ENCODE data around the gene KRTAP10-1.
"Not testable (repeated sequence)": the region's sequence is repeated elsewhere in the genome, so short reads cannot be mapped to it uniquely, and the experiment has no call there.

The KRTAP10-1 gene

GRCh38 chr21:44506279-44507255, 33.4 kb downstream of the KRTAP10-1 start:
- TF ChIP-seq, protein P1, sequence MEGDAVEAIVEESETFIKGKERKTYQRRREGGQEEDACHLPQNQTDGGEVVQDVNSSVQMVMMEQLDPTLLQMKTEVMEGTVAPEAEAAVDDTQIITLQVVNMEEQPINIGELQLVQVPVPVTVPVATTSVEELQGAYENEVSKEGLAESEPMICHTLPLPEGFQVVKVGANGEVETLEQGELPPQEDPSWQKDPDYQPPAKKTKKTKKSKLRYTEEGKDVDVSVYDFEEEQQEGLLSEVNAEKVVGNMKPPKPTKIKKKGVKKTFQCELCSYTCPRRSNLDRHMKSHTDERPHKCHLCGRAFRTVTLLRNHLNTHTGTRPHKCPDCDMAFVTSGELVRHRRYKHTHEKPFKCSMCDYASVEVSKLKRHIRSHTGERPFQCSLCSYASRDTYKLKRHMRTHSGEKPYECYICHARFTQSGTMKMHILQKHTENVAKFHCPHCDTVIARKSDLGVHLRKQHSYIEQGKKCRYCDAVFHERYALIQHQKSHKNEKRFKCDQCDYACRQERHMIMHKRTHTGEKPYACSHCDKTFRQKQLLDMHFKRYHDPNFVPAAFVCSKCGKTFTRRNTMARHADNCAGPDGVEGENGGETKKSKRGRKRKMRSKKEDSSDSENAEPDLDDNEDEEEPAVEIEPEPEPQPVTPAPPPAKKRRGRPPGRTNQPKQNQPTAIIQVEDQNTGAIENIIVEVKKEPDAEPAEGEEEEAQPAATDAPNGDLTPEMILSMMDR (IDR thresholded peaks at IDR 0.05; ENCODE audit: extremely low read depth, insufficient read depth, missing control alignments) = no peak
- in situ Hi-C loops (cut with MboI; ENCODE audit: low pct_unique_long_range_greater_than_20kb, low sequenced_read_pairs, unreplicated experiment) = loop anchor here (5.0 to 25.0 kb wide), 2 partner anchors 286 to 431 kb away; partner anchors contain the start of gene SLX9
- DNase-seq (ENCODE audit: low spot score) = no peak

DNA sequence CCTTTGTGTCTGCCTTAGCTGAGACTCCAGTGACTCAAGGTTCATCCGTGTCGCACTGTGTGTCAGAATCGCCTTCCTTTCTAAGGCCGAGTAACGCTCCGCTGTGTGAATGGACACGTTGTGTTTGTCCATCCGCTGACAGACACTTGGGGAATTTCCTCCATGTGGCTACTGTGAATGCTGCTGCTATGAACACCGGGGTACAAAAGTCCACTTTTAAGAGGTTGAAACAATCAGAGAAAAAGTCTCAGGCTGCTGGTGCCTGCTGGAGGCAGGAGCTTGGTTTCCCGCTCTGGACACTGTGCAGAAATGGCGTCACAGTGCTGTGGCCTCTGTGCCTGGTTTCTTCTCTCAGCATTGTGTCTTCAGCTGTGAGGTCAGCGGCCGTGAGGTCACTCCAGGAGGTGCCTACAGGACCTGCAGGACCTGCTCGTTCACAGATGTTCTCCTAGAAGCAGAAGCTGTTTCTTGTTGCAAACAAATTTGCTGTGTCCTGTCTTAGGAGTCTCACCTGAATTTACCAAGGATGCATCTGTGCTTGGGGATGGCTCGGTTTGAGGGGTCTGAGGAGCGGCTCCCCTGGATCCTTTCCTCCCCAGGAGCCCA, 34.2 kb downstream of the KRTAP10-1 start:
- DNase-seq (ENCODE audit: low spot score) = no peak
- TF ChIP-seq, protein P1 (IDR thresholded peaks at IDR 0.05; ENCODE audit: extremely low read depth, insufficient read depth, missing control alignments) = no peak
- in situ Hi-C loops (cut with MboI; ENCODE audit: low pct_unique_long_range_greater_than_20kb, low sequenced_read_pairs, unreplicated experiment) = loop anchor here (5.0 to 25.0 kb wide), 2 partner anchors 287 to 432 kb away; partner anchors contain the start of gene SLX9

DNA sequence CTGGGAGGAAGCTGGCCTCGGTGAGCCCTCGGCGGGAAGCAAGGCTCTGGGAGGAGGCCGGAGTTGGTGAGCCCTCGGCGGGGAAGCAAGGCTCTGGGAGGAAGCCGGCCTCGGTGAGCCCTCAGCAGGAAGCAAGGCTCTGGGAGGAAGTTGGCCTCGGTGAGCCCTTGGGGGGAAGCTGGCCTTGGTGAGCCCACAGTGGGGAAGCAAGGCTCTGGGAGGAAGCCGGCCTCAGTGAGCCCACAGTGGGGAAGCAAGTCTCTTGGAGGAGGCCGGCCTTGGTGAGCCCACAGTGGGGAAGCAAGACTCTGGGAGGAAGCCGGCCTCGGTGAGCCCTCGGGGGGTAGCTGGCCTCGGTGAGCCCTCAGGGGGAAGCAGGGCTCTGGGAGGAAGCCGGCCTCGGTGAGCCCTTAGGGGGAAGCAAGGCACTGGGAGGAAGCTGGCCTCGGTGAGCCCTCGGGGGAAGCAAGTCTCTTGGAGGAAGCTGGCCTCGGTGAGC, 36.0 kb downstream of the KRTAP10-1 start:
- in situ Hi-C loops (cut with MboI; ENCODE audit: low pct_unique_long_range_greater_than_20kb, low sequenced_read_pairs, unreplicated experiment) = loop anchor here (25.0 kb wide), 1 partner anchor 433 kb away; the partner anchor contains the start of gene SLX9
- DNase-seq (ENCODE audit: low spot score) = no peak
- TF ChIP-seq, protein P1 (IDR thresholded peaks at IDR 0.05; ENCODE audit: extremely low read depth, insufficient read depth, missing control alignments) = no peak

DNA sequence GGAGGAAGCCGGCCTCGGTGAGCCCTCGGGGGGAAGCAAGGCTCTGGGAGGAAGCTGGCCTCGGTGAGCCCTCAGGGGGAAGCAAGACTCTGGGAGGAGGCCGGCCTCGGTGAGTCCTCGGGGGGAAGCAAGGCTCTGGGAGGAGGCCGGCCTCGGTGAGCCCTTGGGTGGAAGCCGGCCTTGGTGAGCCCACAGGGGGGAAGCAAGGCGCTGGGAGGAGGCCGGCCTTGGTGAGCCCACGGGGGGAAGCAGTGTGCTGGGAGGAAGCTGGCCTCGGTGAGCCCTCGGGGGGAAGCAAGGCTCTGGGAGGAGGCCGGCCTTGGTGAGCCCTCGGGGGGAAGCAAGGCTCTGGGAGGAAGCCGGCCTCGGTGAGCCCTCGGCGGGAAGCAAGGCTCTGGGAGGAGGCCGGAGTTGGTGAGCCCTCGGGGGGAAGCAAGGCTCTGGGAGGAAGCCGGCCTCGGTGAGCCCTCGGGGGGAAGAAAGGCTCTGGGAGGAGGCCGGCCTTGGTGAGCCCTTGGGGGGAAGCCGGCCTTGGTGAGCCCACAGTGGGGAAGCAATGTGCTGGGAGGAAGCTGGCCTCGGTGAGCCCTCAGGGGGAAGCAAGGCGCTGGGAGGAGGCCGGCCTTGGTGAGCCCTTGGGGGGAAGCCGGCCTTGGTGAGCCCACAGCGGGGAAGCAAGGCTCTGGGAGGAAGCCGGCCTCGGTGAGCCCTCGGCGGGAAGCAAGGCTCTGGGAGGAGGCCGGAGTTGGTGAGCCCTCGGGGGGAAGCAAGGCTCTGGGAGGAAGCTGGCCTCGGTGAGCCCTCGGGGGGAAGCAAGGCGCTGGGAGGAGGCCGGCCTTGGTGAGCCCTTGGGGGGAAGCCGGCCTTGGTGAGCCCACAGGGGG, 36.7 kb downstream of the KRTAP10-1 start:
- not testable (repeated sequence) for DNase-seq (ENCODE audit: low spot score)
- in situ Hi-C loops (cut with MboI; ENCODE audit: low pct_unique_long_range_greater_than_20kb, low sequenced_read_pairs, unreplicated experiment) = loop anchor here (25.0 kb wide), 1 partner anchor 434 kb away; the partner anchor contains the start of gene SLX9

DNA sequence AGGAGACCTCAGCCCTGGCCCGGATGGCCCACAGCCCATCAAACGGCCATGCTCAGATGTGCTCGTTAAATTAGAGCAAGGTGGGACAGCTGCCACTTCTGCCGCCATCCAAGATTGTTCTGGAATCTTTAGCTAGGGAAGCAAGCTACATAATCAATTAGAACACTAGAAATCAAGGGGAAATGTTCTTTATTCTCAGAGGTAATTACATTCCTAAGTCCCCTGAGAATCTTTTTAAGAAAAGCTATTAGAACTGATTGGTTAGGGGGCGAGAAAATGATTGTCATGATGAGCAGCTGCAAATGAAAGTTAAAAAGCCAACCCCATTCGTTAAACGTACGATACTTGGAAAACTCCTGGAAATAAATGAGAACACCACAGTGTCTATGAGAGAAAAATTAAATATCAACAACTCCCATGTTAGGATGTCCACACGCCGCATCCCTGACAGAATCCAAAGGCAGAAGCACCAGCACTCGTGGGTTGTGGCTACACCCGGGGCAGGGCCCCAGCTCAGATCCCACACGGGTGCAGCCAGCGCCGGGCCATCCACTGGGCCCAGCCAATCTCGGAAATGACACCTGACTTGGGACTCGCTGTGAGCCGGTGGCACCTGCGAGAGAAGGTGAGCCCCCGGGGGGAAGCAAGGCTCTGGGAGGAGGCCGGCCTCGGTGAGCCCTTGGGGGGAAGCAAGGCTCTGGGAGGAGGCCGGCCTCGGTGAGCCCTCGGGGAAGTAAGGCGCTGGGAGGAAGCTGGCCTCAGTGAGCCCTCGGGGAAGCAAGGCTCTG, 37.6 kb downstream of the KRTAP10-1 start:
- no peak for DNase-seq (ENCODE audit: low spot score)
- in situ Hi-C loops (cut with MboI; ENCODE audit: low pct_unique_long_range_greater_than_20kb, low sequenced_read_pairs, unreplicated experiment) = loop anchor here (25.0 kb wide), 1 partner anchor 435 kb away; the partner anchor contains the start of gene SLX9
- TF ChIP-seq, protein P1 (IDR thresholded peaks at IDR 0.05; ENCODE audit: extremely low read depth, insufficient read depth, missing control alignments) = no peak

DNA sequence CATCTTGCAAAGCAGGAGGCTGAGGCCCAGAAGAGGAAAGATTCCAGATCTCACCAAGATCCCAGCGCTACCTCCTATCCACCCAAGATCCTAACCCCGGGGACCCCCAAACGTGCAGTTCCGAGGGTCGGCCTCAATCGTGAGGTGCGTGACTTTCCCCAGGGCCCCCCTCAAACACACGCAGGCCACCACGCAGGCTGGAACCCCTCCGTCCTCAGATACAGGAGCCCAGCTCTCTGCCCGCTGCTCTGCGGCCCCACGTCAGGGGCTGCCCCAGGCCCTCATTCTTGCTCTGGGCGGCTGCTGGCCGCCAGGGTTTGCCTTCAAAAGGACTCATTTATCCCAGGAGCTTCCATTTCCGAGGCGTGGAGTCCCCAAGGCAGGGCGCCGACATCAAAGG, 39.9 kb downstream of the KRTAP10-1 start:
- in situ Hi-C loops (cut with MboI; ENCODE audit: low pct_unique_long_range_greater_than_20kb, low sequenced_read_pairs, unreplicated experiment) = loop anchor here (25.0 kb wide), 1 partner anchor 437 kb away; the partner anchor contains the start of gene SLX9
- TF ChIP-seq, protein P1 (IDR thresholded peaks at IDR 0.05; ENCODE audit: extremely low read depth, insufficient read depth, missing control alignments) = no peak
- no peak for DNase-seq (ENCODE audit: low spot score)

Measured in GM13977 (cell line).